ENCODE results near the gene SAMMSON.

The SAMMSON gene

GRCh38 chr3:70086336-70086735 is 86.8 kb downstream of the SAMMSON start:
- no CpG with 5 or more reads among the region's 2 CpGs for WGBS (ENCODE audit: extremely low coverage, insufficient coverage, insufficient read length)
- no peaks in the 10 kb centered on the region for H3K4me1 ChIP-seq (ENCODE audit: control insufficient read depth in 1 of 2, insufficient read depth in 2 of 2, low read length in 2 of 2)

GRCh38 chr3:70090322-70090913 is 90.9 kb downstream of the SAMMSON start:
- no CpG with 5 or more reads among the region's 3 CpGs for WGBS (ENCODE audit: extremely low coverage, insufficient coverage, insufficient read length)
- no peak overlapping the region for H3K14ac ChIP-seq (ENCODE audit: low read length)
- no peaks in the 10 kb centered on the region for H3K36me3 ChIP-seq (ENCODE audit: control insufficient read depth in 1 of 2, insufficient read depth in 2 of 2, low read length in 2 of 2)
- no peaks in the 10 kb centered on the region for H3K9me3 ChIP-seq (ENCODE audit: insufficient read depth, low read depth, low read length)
- peak in 1 of 2 donors; percentile 44 for DNase-seq
- H3K79me1 ChIP-seq (ENCODE audit: low read length): no peaks in the 10 kb centered on the region
- H4K8ac ChIP-seq (ENCODE audit: low read depth, low read length): no peak overlapping the region
- H2BK5ac ChIP-seq (ENCODE audit: low read depth, low read length, poor library complexity): no peak overlapping the region
- H3K4me2 ChIP-seq (ENCODE audit: low read length): no peak overlapping the region
- no peak overlapping the region for H3K27ac ChIP-seq (ENCODE audit: low read depth, low read length)
- H2BK12ac ChIP-seq (ENCODE audit: low read length): no peak overlapping the region
- H2AK5ac ChIP-seq (ENCODE audit: low read length): no peak overlapping the region
- H3K18ac ChIP-seq (ENCODE audit: low read length): no peak overlapping the region
- H2AFZ ChIP-seq (ENCODE audit: insufficient read depth, low read length, poor library complexity): no peak overlapping the region
- no peak overlapping the region for H3K4me3 ChIP-seq (ENCODE audit: low read depth, low read length)
- no peak overlapping the region for H3K4ac ChIP-seq (ENCODE audit: low read depth, low read length)
- no peaks in the 10 kb centered on the region for H3K27me3 ChIP-seq (ENCODE audit: insufficient read depth, low read length)
- no peak overlapping the region for H3K9ac ChIP-seq (ENCODE audit: low read length)
- H3K23ac ChIP-seq (ENCODE audit: low read length): no peak overlapping the region
- H4K12ac ChIP-seq (ENCODE audit: low read depth, low read length): no peak overlapping the region
- H3K79me2 ChIP-seq (ENCODE audit: control insufficient read depth, insufficient read depth, low read length, poor library complexity): no peaks in the 10 kb centered on the region
- no peak overlapping the region for H4K91ac ChIP-seq (ENCODE audit: low read depth, low read length)
- H3K4me1 ChIP-seq (ENCODE audit: control insufficient read depth in 1 of 2, insufficient read depth in 2 of 2, low read length in 2 of 2): no peaks in the 10 kb centered on the region
- no peak overlapping the region for H2BK120ac ChIP-seq (ENCODE audit: insufficient read depth, low read length, poor library complexity)

More at GRCh38 chr3:70086336-70086735, 86.8 kb downstream of the SAMMSON start:
- Histone ChIP-seq H3K4ac (ENCODE audit: low read depth, low read length) (no peak overlapping the region), H2BK12ac (ENCODE audit: low read length) (no peak overlapping the region), H3K9ac (ENCODE audit: low read length) (no peak overlapping the region), H3K18ac (ENCODE audit: low read length) (no peak overlapping the region), H3K4me2 (ENCODE audit: low read length) (no peak overlapping the region), H3K9me3 (ENCODE audit: insufficient read depth, low read depth, low read length) (no peaks in the 10 kb centered on the region), H3K79me1 (ENCODE audit: low read length) (no peaks in the 10 kb centered on the region), H3K14ac (ENCODE audit: low read length) (no peak overlapping the region), H3K27ac (ENCODE audit: low read depth, low read length) (no peak overlapping the region), H2BK120ac (ENCODE audit: insufficient read depth, low read length, poor library complexity) (no peak overlapping the region), H3K4me3 (ENCODE audit: low read depth, low read length) (no peak overlapping the region), H4K91ac (ENCODE audit: low read depth, low read length) (no peak overlapping the region), H3K79me2 (ENCODE audit: control insufficient read depth, insufficient read depth, low read length, poor library complexity) (no peaks in the 10 kb centered on the region), H4K12ac (ENCODE audit: low read depth, low read length) (no peak overlapping the region), H3K36me3 (ENCODE audit: control insufficient read depth in 1 of 2, insufficient read depth in 2 of 2, low read length in 2 of 2) (no peaks in the 10 kb centered on the region), H3K27me3 (ENCODE audit: insufficient read depth, low read length) (no peaks in the 10 kb centered on the region), H4K8ac (ENCODE audit: low read depth, low read length) (no peak overlapping the region), H2AFZ (ENCODE audit: insufficient read depth, low read length, poor library complexity) (no peak overlapping the region), H2AK5ac (ENCODE audit: low read length) (no peak overlapping the region), H3K23ac (ENCODE audit: low read length) (no peak overlapping the region), H2BK5ac (ENCODE audit: low read depth, low read length, poor library complexity) (no peak overlapping the region)
- no peak for DNase-seq

- H4K8ac ChIP-seq (ENCODE audit: low read depth, low read length): no peak overlapping the region
- DNase-seq: no peak
These were observed 94.7 kb downstream of the SAMMSON start for GRCh38 chr3:70094197-70094596.

GRCh38 chr3:70095260-70095659 is 95.7 kb downstream of the SAMMSON start:
- H3K27me3 ChIP-seq (ENCODE audit: insufficient read depth, low read length): no peaks in the 10 kb centered on the region
- no peak overlapping the region for H3K9ac ChIP-seq (ENCODE audit: low read length)
- H3K27ac ChIP-seq (ENCODE audit: low read depth, low read length): no peak overlapping the region
- no peaks in the 10 kb centered on the region for H3K79me2 ChIP-seq (ENCODE audit: control insufficient read depth, insufficient read depth, low read length, poor library complexity)
- H3K23ac ChIP-seq (ENCODE audit: low read length): no peak overlapping the region
- H4K8ac ChIP-seq (ENCODE audit: low read depth, low read length): no peak overlapping the region
- no peaks in the 10 kb centered on the region for H3K79me1 ChIP-seq (ENCODE audit: low read length)
- H3K4me1 ChIP-seq (ENCODE audit: control insufficient read depth in 1 of 2, insufficient read depth in 2 of 2, low read length in 2 of 2): no peaks in the 10 kb centered on the region
- no peak overlapping the region for H3K18ac ChIP-seq (ENCODE audit: low read length)
- no peak overlapping the region for H3K4ac ChIP-seq (ENCODE audit: low read depth, low read length)
- no peak overlapping the region for H2BK12ac ChIP-seq (ENCODE audit: low read length)
- H2AFZ ChIP-seq (ENCODE audit: insufficient read depth, low read length, poor library complexity): no peak overlapping the region
- no peak for DNase-seq
- H4K91ac ChIP-seq (ENCODE audit: low read depth, low read length): no peak overlapping the region
- H2BK5ac ChIP-seq (ENCODE audit: low read depth, low read length, poor library complexity): no peak overlapping the region
- no peaks in the 10 kb centered on the region for H3K9me3 ChIP-seq (ENCODE audit: insufficient read depth, low read depth, low read length)
- no peak overlapping the region for H2BK120ac ChIP-seq (ENCODE audit: insufficient read depth, low read length, poor library complexity)
- WGBS (ENCODE audit: extremely low coverage, insufficient coverage, insufficient read length): no CpG with 5 or more reads among the region's 2 CpGs
- no peak overlapping the region for H3K4me3 ChIP-seq (ENCODE audit: low read depth, low read length)
- H2AK5ac ChIP-seq (ENCODE audit: low read length): no peak overlapping the region
- no peak overlapping the region for H4K12ac ChIP-seq (ENCODE audit: low read depth, low read length)
- no peak overlapping the region for H3K4me2 ChIP-seq (ENCODE audit: low read length)
- H3K14ac ChIP-seq (ENCODE audit: low read length): no peak overlapping the region
- no peaks in the 10 kb centered on the region for H3K36me3 ChIP-seq (ENCODE audit: control insufficient read depth in 1 of 2, insufficient read depth in 2 of 2, low read length in 2 of 2)

More at GRCh38 chr3:70094197-70094596, 94.7 kb downstream of the SAMMSON start:
- Histone ChIP-seq H3K23ac (ENCODE audit: low read length) (no peak overlapping the region), H2BK5ac (ENCODE audit: low read depth, low read length, poor library complexity) (no peak overlapping the region), H3K9me3 (ENCODE audit: insufficient read depth, low read depth, low read length) (no peaks in the 10 kb centered on the region), H2BK12ac (ENCODE audit: low read length) (no peak overlapping the region), H3K27ac (ENCODE audit: low read depth, low read length) (no peak overlapping the region), H3K27me3 (ENCODE audit: insufficient read depth, low read length) (no peaks in the 10 kb centered on the region), H3K4me3 (ENCODE audit: low read depth, low read length) (no peak overlapping the region), H2BK120ac (ENCODE audit: insufficient read depth, low read length, poor library complexity) (no peak overlapping the region), H3K79me2 (ENCODE audit: control insufficient read depth, insufficient read depth, low read length, poor library complexity) (no peaks in the 10 kb centered on the region), H3K36me3 (ENCODE audit: control insufficient read depth in 1 of 2, insufficient read depth in 2 of 2, low read length in 2 of 2) (no peaks in the 10 kb centered on the region), H3K4me1 (ENCODE audit: control insufficient read depth in 1 of 2, insufficient read depth in 2 of 2, low read length in 2 of 2) (no peaks in the 10 kb centered on the region), H3K4me2 (ENCODE audit: low read length) (no peak overlapping the region), H3K9ac (ENCODE audit: low read length) (no peak overlapping the region), H4K91ac (ENCODE audit: low read depth, low read length) (no peak overlapping the region), H3K18ac (ENCODE audit: low read length) (no peak overlapping the region), H3K4ac (ENCODE audit: low read depth, low read length) (no peak overlapping the region), H4K12ac (ENCODE audit: low read depth, low read length) (no peak overlapping the region), H3K14ac (ENCODE audit: low read length) (no peak overlapping the region), H2AFZ (ENCODE audit: insufficient read depth, low read length, poor library complexity) (no peak overlapping the region), H2AK5ac (ENCODE audit: low read length) (no peak overlapping the region), H3K79me1 (ENCODE audit: low read length) (no peaks in the 10 kb centered on the region)
- WGBS (ENCODE audit: extremely low coverage, insufficient coverage, insufficient read length): no CpG with 5 or more reads among the region's 3 CpGs

All from trophoblast cell (in vitro differentiated cells and primary cell).